K562 (cell line): Measurements from ENCODE around the gene TMEM25. TPM values are rescaled to one million over a fixed set of nuclear protein-coding genes. Genes with fewer than 3 reads are reported as not detected.

Experiments
- ATAC-seq: fragments of 200-7000 bp; cut with Tn5 transposase; 3 replicates; pipeline ENCODE4 v1.9.1; 2020; ENCODE audit warnings: moderate library complexity
- BruUV-seq: library from RNA; stranded (reverse); fragments of 400-500 nt; replicated peaks from 2 replicates; lab custom pipeline; 2021; lab: Mats Ljungman, UMichigan
- CTCF ChIA-PET: fragments of 300-600 bp; formaldehyde crosslinking; extraction: SDS; loops from one replicate; lab custom pipeline; 2021; ENCODE audit warnings: low intra/inter-chr PET ratio; lab: Yijun Ruan, JAX
- POLR2A ChIA-PET: fragments of 300-600, 350-650 bp; sonication (Branson Sonifier 250); formaldehyde crosslinking; extraction: SDS; loops from one replicate; lab custom pipeline; 2021; ENCODE audit warnings: antibody characterized with exemption, inconsistent platforms; lab: Yijun Ruan, JAX
- DNase-seq, 4 experiments: peaks; one replicate each; pipeline versions ENCODE4 v3.0.0 to v3.0.0-alpha.2; 2011 to 2018; ENCODE audit warnings: low spot score in 3 of 4, mixed read lengths in 3 of 4; ENCODE audit errors: extremely low read depth in 1 of 4
- FAIRE-seq: peaks from 2 replicates; lab custom pipeline; 2011; peaks lifted over from hg19 to GRCh38; lab: Jason Lieb, UNC
- H2AFZ ChIP-seq: 2 replicates; pipeline ENCODE4 v1.6.0; 2011; ENCODE audit warnings: low read depth, low read length, control low read depth, inconsistent platforms
- H3K27ac ChIP-seq: fragments of 200-600 bp; 3 replicates; pipeline ENCODE4 v1.8.0; 2011; ENCODE audit warnings: low read depth, mild to moderate bottlenecking, control low read depth, inconsistent platforms, low read length, moderate library complexity, mixed read lengths; ENCODE audit errors: extremely low read depth
- H3K27me3 ChIP-seq, 2 experiments: fragments of 300-600 bp in 1 of 2; 2 replicates in 1 of 2; 3 replicates in 1 of 2; pipeline versions ENCODE4 v1.6.0 to v1.8.0; 2011; ENCODE audit warnings: inconsistent platforms in 2 of 2, low read length in 2 of 2, mild to moderate bottlenecking in 1 of 2, mixed read lengths in 1 of 2, moderate library complexity in 1 of 2; ENCODE audit not compliant: control insufficient read depth in 2 of 2, insufficient read depth in 2 of 2
- H3K36me3 ChIP-seq: fragments of 300-600 bp; 3 replicates; pipeline ENCODE4 v1.8.0; 2011; ENCODE audit warnings: mild to moderate bottlenecking, low read length, inconsistent platforms; ENCODE audit not compliant: control insufficient read depth, insufficient read depth
- H3K4me1 ChIP-seq, 2 experiments: fragments of 200-600 bp in 1 of 2; replicated peaks in 1 of 2; 2 replicates in 1 of 2; 3 replicates in 1 of 2; pipeline versions ENCODE4 v1.5.1 to v1.8.0; 2011; ENCODE audit warnings: inconsistent platforms in 2 of 2, low read length in 2 of 2, mild to moderate bottlenecking in 1 of 2, mixed read lengths in 1 of 2, moderate library complexity in 1 of 2; ENCODE audit not compliant: control insufficient read depth in 2 of 2, insufficient read depth in 2 of 2
- H3K4me2 ChIP-seq: 2 replicates; pipeline ENCODE4 v1.6.1; 2011; ENCODE audit warnings: low read length, control low read depth, inconsistent platforms, mixed read lengths; ENCODE audit not compliant: insufficient read depth
- H3K4me3 ChIP-seq: fragments of 200-600 bp; sonication (generic), shearing (Covaris generic); 2 replicates; pipeline ENCODE4 v1.5.1; 2016; ENCODE audit warnings: control low read depth, inconsistent platforms
- H3K79me2 ChIP-seq: fragments of 200-600 bp; 3 replicates; pipeline ENCODE4 v1.8.0; 2011; ENCODE audit warnings: low read length, inconsistent platforms; ENCODE audit not compliant: control insufficient read depth, insufficient read depth
- H3K9ac ChIP-seq, 2 experiments: 2 replicates each; pipeline versions ENCODE4 v1.6.0 to v1.6.1; 2011; ENCODE audit warnings: low read depth in 2 of 2, low read length in 2 of 2, control low read depth in 1 of 2, inconsistent platforms in 1 of 2, mild to moderate bottlenecking in 1 of 2, mixed read lengths in 1 of 2; ENCODE audit not compliant: insufficient read depth in 1 of 2
- H3K9me1 ChIP-seq: one replicate; pipeline ENCODE4 v1.6.0; 2011; ENCODE audit warnings: inconsistent platforms, mild to moderate bottlenecking, low read length, moderate library complexity; ENCODE audit not compliant: control insufficient read depth, insufficient read depth
- H3K9me3 ChIP-seq: replicated peaks from 2 replicates; pipeline ENCODE4 v1.5.1; 2011; ENCODE audit warnings: low read depth, low read length, inconsistent platforms; ENCODE audit not compliant: control insufficient read depth, insufficient read depth
- H4K20me1 ChIP-seq: replicated peaks from 2 replicates; pipeline ENCODE4 v1.6.1; 2011; ENCODE audit warnings: low read length, inconsistent platforms, mixed read lengths; ENCODE audit not compliant: control insufficient read depth, insufficient read depth
- ATF3 ChIP-seq, 2 experiments: fragments of 450-650 bp in 1 of 2; sonication (generic) in 1 of 2; formaldehyde crosslinking in 1 of 2; IDR thresholded peaks in 1 of 2; conservative IDR thresholded peaks in 1 of 2; 2 replicates each; pipeline versions ENCODE4 v1.6.1 to v1.8.1; 2016 to 2023; ENCODE audit warnings: mild to moderate bottlenecking in 2 of 2, moderate library complexity in 2 of 2, inconsistent platforms in 1 of 2, missing genetic modification reagents in 1 of 2
- BCLAF1 ChIP-seq, 2 experiments: fragments of 450-650 bp in 1 of 2; IDR thresholded peaks; 2 replicates each; pipeline ENCODE4 v1.6.1; 2011 to 2017; ENCODE audit warnings: low read depth in 2 of 2, antibody characterized with exemption in 1 of 2, borderline replicate concordance in 1 of 2, low read length in 1 of 2, mild to moderate bottlenecking in 1 of 2, mixed read lengths in 1 of 2; ENCODE audit not compliant: control insufficient read depth in 1 of 2
- CEBPG ChIP-seq, 3 experiments: fragments of 200-800 bp in 1 of 3; sonication (Bioruptor generic) in 1 of 3; sonication (generic) in 1 of 3; formaldehyde crosslinking in 1 of 3; IDR thresholded peaks in 2 of 3; conservative IDR thresholded peaks in 1 of 3; 2 replicates each; pipeline versions ENCODE4 v1.6.1 to v1.8.0; 2016 to 2022; ENCODE audit warnings: missing compliant biosample characterization in 2 of 3, missing genetic modification characterization in 2 of 3, mild to moderate bottlenecking in 1 of 3, missing genetic modification reagents in 1 of 3
- ZNF444 ChIP-seq: fragments of 250-450 bp; sonication (Bioruptor Pico); IDR thresholded peaks from 2 replicates; pipeline ENCODE4 v1.4.0; 2020; ENCODE audit warnings: mild to moderate bottlenecking, moderate library complexity
- WGBS: fragments of 100-300 bp; shearing (Covaris generic); methylation state at CpG from one replicate; pipeline ENCODE4 v1.1.6; 2016; ENCODE audit warnings: low coverage, mixed read lengths; ENCODE audit not compliant: insufficient coverage; ENCODE audit errors: missing lambda C conversion rate; 5-methylcytosine and 5-hydroxymethylcytosine counted together
- in situ Hi-C: fragments of 300-500 bp; cut with MboI; formaldehyde crosslinking; loops from 4 replicates; pipeline ENCODE4 v1.15.0; 2018; ENCODE audit warnings: inconsistent platforms, mixed read lengths
- intact Hi-C: fragments of 100-400 bp; cut with micrococcal nuclease; formaldehyde crosslinking; loops from 2 replicates; pipeline ENCODE4 v1.14.2; 2022
- polyA plus RNA-seq, 8 experiments: library from polyadenylated mRNA; depleted of rRNA in 4 of 8; stranded (reverse) in 5 of 8; unstranded in 3 of 8; fragments of >200 nt; fragmentation: Nextera tagmentation in 2 of 8; fragmentation: Illumina TruSeq in 1 of 8; extraction: Ambion mirVana in 2 of 8; extraction: Trizol in 1 of 8; gene quantifications; 2 replicates each; pipeline versions ENCODE4 v1.2.1 to v1.2.3, GENCODE V29; 2011 to 2014; ENCODE audit warnings: inconsistent platforms in 1 of 8, missing spikeins in 1 of 8
- total RNA-seq, 7 experiments: library from RNA; depleted of rRNA in 6 of 7; stranded (reverse); fragments of >200 nt in 6 of 7; fragmentation: Illumina TruSeq in 2 of 7; extraction: Trizol in 2 of 7; gene quantifications; 2 replicates each; pipeline versions ENCODE4 v1.2.1 to v1.2.3, GENCODE V29; 2011 to 2021; ENCODE audit warnings: low replicate concordance in 1 of 7

TMEM25 gene
- total and polyA plus RNA-seq, 9 of the 15 experiments (the other 6 are each of a cell fraction or from before 2014, with no cell fraction given) = 0.34 to 3.8 (median 2.0) TPM

- Histone ChIP-seq H3K4me3 (no peak overlapping the region), H3K4me2 (no peak overlapping the region), H3K27ac (no peak overlapping the region), H4K20me1 (no peaks in the 10 kb centered on the region), H3K9me3 (no peaks in the 10 kb centered on the region)
- ATAC-seq (no peak), DNase-seq (no peak), FAIRE-seq (no peak)
- 93% methylated on average over 4 of the region's 4 CpGs for WGBS
- CTCF ChIA-PET = interaction anchor here (0.6 kb wide), 1 partner anchor 217 kb away, joined by 3 read pairs; no protein-coding TSS in a partner anchor
- TF ChIP-seq ATF3 (IDR thresholded peaks at IDR 0.05) (peak; percentile 43; the same call in 1 of the 2 replicates), ATF3 (CRISPR knock-in tag; conservative IDR thresholded peaks at IDR 0.05) (no peak), CEBPG (CRISPR knock-in tag; IDR thresholded peaks at IDR 0.05) (0 out of 2 replicates have a peak, but pooled peaks have one; percentile 29), CEBPG (tag; conservative IDR thresholded peaks at IDR 0.05 in 1 of 2, IDR thresholded peaks at IDR 0.05 in 1 of 2) (0 out of 4 replicates have a peak, but pooled peaks of 1 of the 2 experiments have one; percentile 24), BCLAF1 (IDR thresholded peaks at IDR 0.05; ENCODE audit: borderline replicate concordance in 1 of 2, control insufficient read depth in 1 of 2, low read depth in 2 of 2, low read length in 1 of 2) (no peak), ZNF444 (CRISPR knock-in tag) (no peak)
- TF ChIP-seq, all 486 proteins: peak for 2
- POLR2A ChIA-PET = no interaction called here
- no TSS peak for BruUV-seq
- Histone ChIP-seq H3K4me1 (no peaks in the 10 kb centered on the region), H3K79me2 (no peaks in the 10 kb centered on the region), H3K27me3 (no peaks in the 10 kb centered on the region), H3K36me3 (peaks cover 87% of the 10 kb centered on the region), H2AFZ (no peak overlapping the region), H3K9me1 (no peaks in the 10 kb centered on the region), H3K9ac (no peak overlapping the region)
- in situ Hi-C loops (loop anchor here (5.0 kb wide), 1 partner anchor 294 kb away; no protein-coding TSS in a partner anchor), intact Hi-C loops (no loop called here)
Measured at GRCh38 chr11:118491041-118491440, 40.0 kb upstream of the TMEM25 start.
